Mesenchymal stem cell (in vitro differentiated cells and primary cell): ENCODE data around the gene IL9.

Experiments
- DNase-seq: peaks from one replicate; pipeline ENCODE4 v3.0.0-alpha.2; 2013
- H2AFZ ChIP-seq: one replicate; pipeline ENCODE4 v1.6.1; 2013; ENCODE audit warnings: low read depth, mild to moderate bottlenecking, control low read depth, inconsistent platforms, low read length, moderate library complexity
- H2AK5ac ChIP-seq: 2 replicates; pipeline ENCODE4 v1.6.1; 2013; ENCODE audit warnings: low read length, moderate library complexity, mild to moderate bottlenecking, inconsistent platforms; ENCODE audit not compliant: severe bottlenecking
- H2BK120ac ChIP-seq: one replicate; pipeline ENCODE4 v1.6.1; 2013; ENCODE audit warnings: low read depth, mild to moderate bottlenecking, inconsistent platforms, low read length, moderate library complexity
- H2BK12ac ChIP-seq, 2 experiments: one replicate each; pipeline ENCODE4 v1.6.1; 2013; ENCODE audit warnings: inconsistent platforms in 2 of 2, low read length in 2 of 2, mild to moderate bottlenecking in 2 of 2, moderate library complexity in 2 of 2, control low read depth in 1 of 2
- H2BK15ac ChIP-seq: one replicate; pipeline ENCODE4 v1.6.1; 2013; ENCODE audit warnings: mild to moderate bottlenecking, low read depth, inconsistent platforms; ENCODE audit not compliant: poor library complexity, severe bottlenecking
- H2BK5ac ChIP-seq: 2 replicates; pipeline ENCODE4 v1.6.1; 2013; ENCODE audit warnings: low read depth, mild to moderate bottlenecking, low read length, control low read depth, inconsistent platforms; ENCODE audit not compliant: poor library complexity, severe bottlenecking
- H3K14ac ChIP-seq, 2 experiments: one replicate each; pipeline ENCODE4 v1.6.1; 2013; ENCODE audit warnings: inconsistent platforms in 2 of 2, low read length in 2 of 2, control low read depth in 1 of 2, mild to moderate bottlenecking in 1 of 2, moderate library complexity in 1 of 2
- H3K18ac ChIP-seq, 2 experiments: one replicate each; pipeline ENCODE4 v1.6.1; 2013; ENCODE audit warnings: inconsistent platforms in 2 of 2, low read length in 2 of 2, control low read depth in 1 of 2, low read depth in 1 of 2, mild to moderate bottlenecking in 1 of 2
- H3K23ac ChIP-seq, 2 experiments: one replicate each; pipeline ENCODE4 v1.6.1; 2013; ENCODE audit warnings: inconsistent platforms in 2 of 2, low read length in 2 of 2, mild to moderate bottlenecking in 2 of 2, moderate library complexity in 2 of 2, control low read depth in 1 of 2
- H3K27ac ChIP-seq: 2 replicates; pipeline ENCODE4 v1.5.1; 2013; ENCODE audit warnings: mild to moderate bottlenecking, moderate library complexity, low read length, control low read depth, inconsistent platforms; ENCODE audit not compliant: poor library complexity, severe bottlenecking
- H3K27me3 ChIP-seq, 2 experiments: 2 replicates each; pipeline versions ENCODE4 v1.6.1 to v1.7.0; 2013; ENCODE audit warnings: low read length in 2 of 2, mild to moderate bottlenecking in 2 of 2, moderate library complexity in 2 of 2, control low read depth in 1 of 2, inconsistent platforms in 1 of 2; ENCODE audit not compliant: control insufficient read depth in 1 of 2, insufficient read depth in 1 of 2
- H3K36me3 ChIP-seq, 2 experiments: 2 replicates each; pipeline versions ENCODE4 v1.6.1 to v1.7.0; 2013; ENCODE audit warnings: low read length in 2 of 2, control low read depth in 1 of 2, inconsistent platforms in 1 of 2, low read depth in 1 of 2, mild to moderate bottlenecking in 1 of 2; ENCODE audit not compliant: insufficient read depth in 2 of 2, control insufficient read depth in 1 of 2
- H3K4ac ChIP-seq, 2 experiments: one replicate each; pipeline ENCODE4 v1.6.1; 2013; ENCODE audit warnings: inconsistent platforms in 2 of 2, low read length in 2 of 2, mild to moderate bottlenecking in 2 of 2, moderate library complexity in 2 of 2, control low read depth in 1 of 2, low read depth in 1 of 2
- H3K4me1 ChIP-seq: 2 replicates; pipeline ENCODE4 v1.6.1; 2013; ENCODE audit warnings: low read depth, low read length, control low read depth; ENCODE audit not compliant: control insufficient read depth, insufficient read depth
- H3K4me2 ChIP-seq: 2 replicates; pipeline ENCODE4 v1.6.1; 2013; ENCODE audit warnings: low read length, mild to moderate bottlenecking, inconsistent platforms; ENCODE audit not compliant: poor library complexity, severe bottlenecking
- H3K4me3 ChIP-seq, 2 experiments: 2 replicates each; pipeline versions ENCODE4 v1.5.1 to v1.7.0; 2013; ENCODE audit warnings: low read length in 2 of 2, mild to moderate bottlenecking in 2 of 2, control low read depth in 1 of 2, low read depth in 1 of 2; ENCODE audit not compliant: insufficient read depth in 1 of 2
- H3K79me1 ChIP-seq: replicated peaks from 2 replicates; pipeline ENCODE4 v1.6.1; 2013; ENCODE audit warnings: mild to moderate bottlenecking, control low read depth, low read length, inconsistent platforms; ENCODE audit not compliant: poor library complexity, severe bottlenecking
- H3K9ac ChIP-seq: 2 replicates; pipeline ENCODE4 v1.7.0; 2013; ENCODE audit warnings: mild to moderate bottlenecking, low read length, moderate library complexity
- H3K9me3 ChIP-seq: 2 replicates; pipeline ENCODE4 v1.7.0; 2013; ENCODE audit warnings: mild to moderate bottlenecking, low read length; ENCODE audit not compliant: control insufficient read depth
- H4K8ac ChIP-seq: one replicate; pipeline ENCODE4 v1.6.1; 2013; ENCODE audit warnings: inconsistent platforms, mild to moderate bottlenecking, low read length, moderate library complexity
- H4K91ac ChIP-seq: one replicate; pipeline ENCODE4 v1.6.1; 2013; ENCODE audit warnings: mild to moderate bottlenecking, low read length, inconsistent platforms
- WGBS: methylation state at CpG from one replicate; pipeline ENCODE4 v1.1.7; 2013; ENCODE audit warnings: mixed read lengths; 5-methylcytosine and 5-hydroxymethylcytosine counted together

The IL9 gene

GRCh38 chr5:135877570-135878155, 18.0 kb downstream of the IL9 start:
- peaks cover 25 to 31% of the 10 kb centered on the region in 2 experiments for H3K27me3 ChIP-seq
- no peak overlapping the region for H3K14ac ChIP-seq
- H3K27ac ChIP-seq, result peak overlapping the region; percentile 90
- H3K9ac ChIP-seq, result no peak overlapping the region
- H3K4me3 ChIP-seq, result no peak overlapping the region
- no peak overlapping the region for H2BK15ac ChIP-seq
- H3K79me1 ChIP-seq, result no peaks in the 10 kb centered on the region
- H3K4me2 ChIP-seq, result no peak overlapping the region
- no peak overlapping the region for H3K4ac ChIP-seq
- H3K4me1 ChIP-seq, result peaks cover 21% of the 10 kb centered on the region
- H2BK5ac ChIP-seq, result peak overlapping the region; percentile 22
- no peak overlapping the region for H2BK120ac ChIP-seq
- H3K23ac ChIP-seq, result no peak overlapping the region
- H2BK12ac ChIP-seq, result no peak overlapping the region
- no peak for DNase-seq
- no peak overlapping the region for H4K91ac ChIP-seq
- H4K8ac ChIP-seq, result no peak overlapping the region
- no peaks in the 10 kb centered on the region for H3K9me3 ChIP-seq
- H3K36me3 ChIP-seq, result no peaks in the 10 kb centered on the region
- WGBS, result 48% methylated on average over 6 of the region's 6 CpGs
- H2AFZ ChIP-seq, result no peak overlapping the region
- no peak overlapping the region for H3K18ac ChIP-seq
- peak overlapping the region; percentile 2 for H2AK5ac ChIP-seq

DNA sequence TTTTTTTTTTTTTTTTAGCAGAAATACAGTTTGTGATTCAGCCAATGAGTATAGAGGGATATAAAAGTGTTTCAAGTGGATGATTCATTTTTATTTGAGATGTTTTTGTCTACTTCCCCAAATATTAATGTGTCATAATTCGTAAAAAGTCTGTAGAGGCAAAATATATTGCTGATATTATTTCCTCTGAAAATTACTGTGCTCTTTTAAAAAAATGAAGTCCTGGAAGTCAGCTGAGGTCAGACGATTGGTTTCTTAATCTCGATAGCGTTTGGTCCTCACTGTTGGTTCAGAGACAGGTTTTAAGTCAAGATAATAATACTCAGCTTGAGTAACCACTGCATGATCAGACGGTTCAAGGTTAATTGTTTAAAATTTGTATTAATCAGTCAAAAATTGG, 19.5 kb downstream of the IL9 start:
- no peak overlapping the region for H2BK5ac ChIP-seq
- H2BK120ac ChIP-seq, result no peak overlapping the region
- H3K4me1 ChIP-seq, result peaks cover 20% of the 10 kb centered on the region
- H3K79me1 ChIP-seq, result no peaks in the 10 kb centered on the region
- no peak overlapping the region for H3K27ac ChIP-seq
- no peak overlapping the region for H2AFZ ChIP-seq
- no peak overlapping the region for H3K14ac ChIP-seq
- H3K4me2 ChIP-seq, result no peak overlapping the region
- H3K18ac ChIP-seq, result no peak overlapping the region
- DNase-seq, result no peak
- H3K4ac ChIP-seq, result no peak overlapping the region
- no peak overlapping the region for H3K9ac ChIP-seq
- no peak overlapping the region for H3K4me3 ChIP-seq
- H4K8ac ChIP-seq, result no peak overlapping the region
- H4K91ac ChIP-seq, result no peak overlapping the region
- H3K23ac ChIP-seq, result no peak overlapping the region
- H2AK5ac ChIP-seq, result no peak overlapping the region
- no peak overlapping the region for H2BK15ac ChIP-seq
- WGBS, result 87% methylated on average over 3 of the region's 5 CpGs
- H3K27me3 ChIP-seq, result peaks cover 20 to 24% of the 10 kb centered on the region in 2 experiments
- no peak overlapping the region for H2BK12ac ChIP-seq
- H3K36me3 ChIP-seq, result no peaks in the 10 kb centered on the region
- no peaks in the 10 kb centered on the region for H3K9me3 ChIP-seq

DNA sequence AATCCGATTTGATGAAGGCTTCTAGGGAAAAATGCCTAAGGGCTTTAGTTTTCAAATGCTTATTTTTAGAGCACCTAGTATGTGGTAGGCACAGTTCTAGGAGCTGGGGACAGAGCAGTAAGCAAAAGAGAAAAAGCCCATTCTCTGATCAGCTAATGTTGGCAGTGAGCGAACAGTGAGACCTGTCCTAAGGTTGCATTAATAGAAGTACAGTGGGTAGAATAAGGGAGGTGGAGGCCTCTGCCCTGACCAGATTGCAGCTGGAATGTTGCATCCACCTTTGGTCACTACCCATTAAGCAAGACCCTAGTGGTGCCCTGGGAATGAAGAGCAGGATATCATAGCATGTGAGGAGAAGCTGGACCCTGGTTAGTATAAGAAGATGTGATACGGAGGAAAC, 20.1 kb downstream of the IL9 start:
- no peak overlapping the region for H2AFZ ChIP-seq
- no peak overlapping the region for H2AK5ac ChIP-seq
- H2BK12ac ChIP-seq, result no peak overlapping the region
- no peak overlapping the region for H3K14ac ChIP-seq
- no peak overlapping the region for H3K4ac ChIP-seq
- WGBS, result 87% methylated on average over 2 of the region's 3 CpGs
- no peak overlapping the region for H3K18ac ChIP-seq
- no peak overlapping the region for H2BK120ac ChIP-seq
- H3K9me3 ChIP-seq, result no peaks in the 10 kb centered on the region
- no peak overlapping the region for H4K91ac ChIP-seq
- no peak overlapping the region for H3K9ac ChIP-seq
- peaks cover 14 to 24% of the 10 kb centered on the region in 2 experiments for H3K27me3 ChIP-seq
- H3K27ac ChIP-seq, result no peak overlapping the region
- H3K23ac ChIP-seq, result no peak overlapping the region
- H2BK15ac ChIP-seq, result no peak overlapping the region
- H2BK5ac ChIP-seq, result no peak overlapping the region
- H4K8ac ChIP-seq, result no peak overlapping the region
- H3K36me3 ChIP-seq, result no peaks in the 10 kb centered on the region
- peaks cover 16% of the 10 kb centered on the region for H3K4me1 ChIP-seq
- H3K79me1 ChIP-seq, result no peaks in the 10 kb centered on the region
- H3K4me2 ChIP-seq, result no peak overlapping the region
- H3K4me3 ChIP-seq, result no peak overlapping the region
- DNase-seq, result no peak

DNA sequence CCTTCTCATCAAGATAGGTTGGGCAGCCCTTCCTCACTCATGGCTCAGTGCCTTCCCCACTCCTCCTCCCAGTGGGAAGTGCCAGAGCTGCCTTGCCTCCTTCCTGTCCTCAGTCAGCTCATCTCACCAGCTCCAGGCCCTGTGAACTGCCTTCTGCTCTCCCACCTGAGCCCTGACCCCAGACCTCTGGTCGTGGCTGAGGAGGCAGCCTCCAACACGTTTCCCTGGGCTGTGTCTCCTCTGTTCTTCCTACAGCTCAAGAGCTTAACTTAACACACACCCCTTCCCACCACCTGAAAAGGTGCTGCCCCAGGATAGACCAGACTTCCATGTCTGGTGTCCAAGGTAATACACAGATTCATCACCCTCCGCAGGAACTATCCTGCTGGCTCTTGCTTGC, 21.2 kb downstream of the IL9 start:
- H3K4ac ChIP-seq, result no peak overlapping the region

More for the DNA sequence above, 21.2 kb downstream of the IL9 start:
- Histone ChIP-seq H2BK12ac (no peak overlapping the region), H2BK120ac (no peak overlapping the region), H2BK15ac (no peak overlapping the region), H3K79me1 (no peaks in the 10 kb centered on the region), H3K18ac (no peak overlapping the region), H3K9ac (no peak overlapping the region), H2AK5ac (no peak overlapping the region), H3K4me2 (no peak overlapping the region), H3K23ac (no peak overlapping the region), H3K4me3 (no peak overlapping the region), H2BK5ac (no peak overlapping the region), H3K27me3 (peaks cover 21 to 35% of the 10 kb centered on the region in 2 experiments), H4K8ac (no peak overlapping the region), H3K4me1 (peaks cover 15% of the 10 kb centered on the region), H3K36me3 (no peaks in the 10 kb centered on the region), H4K91ac (no peak overlapping the region), H3K27ac (no peak overlapping the region), H3K14ac (no peak overlapping the region), H2AFZ (no peak overlapping the region), H3K9me3 (no peaks in the 10 kb centered on the region)
- no peak for DNase-seq
- WGBS, result 56% methylated on average over 3 of the region's 3 CpGs
